Myocyte (in vitro differentiated cells): ENCODE results near the gene KRTAP17-1. TPM values are rescaled to one million over a fixed set of nuclear protein-coding genes. Genes with fewer than 3 reads are reported as not detected.

Source experiments
- DNase-seq: peaks from one replicate; pipeline ENCODE4 v3.0.0-alpha.2; 2012; ENCODE audit warnings: low read depth
- total RNA-seq: library from RNA; depleted of rRNA; stranded (reverse); fragments of >200 nt; gene quantifications from 2 replicates; pipeline ENCODE4 v1.2.3, GENCODE V29; 2014

Gene KRTAP17-1
- total RNA-seq, 1 donor from 2014 or later, result not detected

DNA sequence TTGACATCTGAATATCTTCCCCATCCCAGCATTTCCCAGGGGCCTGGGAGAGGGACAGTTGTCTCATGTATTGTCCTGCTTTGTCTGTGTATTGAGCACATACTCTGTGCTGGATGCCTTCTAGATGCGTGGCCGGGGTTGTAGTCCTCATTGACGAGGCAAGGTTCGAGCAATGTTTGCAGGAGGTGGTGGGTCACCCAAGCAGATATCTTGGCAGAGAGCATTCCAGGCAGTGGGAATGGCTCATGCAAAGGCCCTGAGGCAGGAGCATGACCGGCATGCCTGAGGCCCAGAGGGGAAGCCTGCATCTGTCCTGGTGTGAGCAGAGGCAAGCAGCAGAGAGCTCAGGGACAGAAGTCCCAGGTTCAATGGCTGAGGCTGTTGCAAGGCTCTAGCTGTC is 17.6 kb upstream of the KRTAP17-1 start:
- no peak for DNase-seq

DNA sequence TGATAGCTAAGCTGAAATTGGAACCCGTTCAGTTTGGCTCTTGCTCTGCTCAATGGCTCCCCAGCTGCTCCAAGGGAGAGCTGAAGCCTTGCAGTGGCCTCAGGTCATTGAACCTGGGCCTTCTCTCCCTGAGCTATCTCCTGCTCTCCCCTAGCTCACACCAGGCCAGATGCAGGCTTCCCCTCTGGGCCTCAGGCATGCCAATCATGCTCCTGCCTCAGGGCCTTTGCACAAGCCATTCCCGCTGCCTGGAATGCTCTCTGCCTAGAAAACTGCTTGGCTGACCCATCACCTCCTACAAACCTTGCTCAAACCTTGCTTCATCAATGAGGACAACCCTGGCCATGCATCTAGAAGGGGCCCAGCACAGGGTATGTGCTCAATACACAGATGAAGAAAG is 16.7 kb upstream of the KRTAP17-1 start:
- no peak for DNase-seq

DNA sequence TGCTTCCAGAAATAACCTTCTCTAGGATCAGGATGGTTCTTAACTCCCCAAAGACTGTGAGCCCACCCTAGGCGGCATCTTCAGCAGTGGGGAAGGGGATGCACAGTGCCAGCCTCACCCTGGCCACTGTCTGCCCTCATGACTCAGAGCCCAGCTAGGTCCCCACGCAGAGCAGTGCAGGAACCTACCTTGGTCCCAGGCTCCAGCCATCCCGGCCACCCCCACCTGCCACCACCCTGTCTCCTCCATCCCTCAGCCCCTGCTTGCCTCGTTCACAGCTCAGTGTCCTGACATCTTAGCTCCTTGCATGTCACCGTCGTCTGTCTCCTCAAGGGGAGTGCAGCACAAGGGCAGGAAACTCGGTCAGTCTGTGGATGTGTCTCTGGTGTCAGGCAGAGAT is 16.1 kb upstream of the KRTAP17-1 start:
- no peak for DNase-seq

DNA sequence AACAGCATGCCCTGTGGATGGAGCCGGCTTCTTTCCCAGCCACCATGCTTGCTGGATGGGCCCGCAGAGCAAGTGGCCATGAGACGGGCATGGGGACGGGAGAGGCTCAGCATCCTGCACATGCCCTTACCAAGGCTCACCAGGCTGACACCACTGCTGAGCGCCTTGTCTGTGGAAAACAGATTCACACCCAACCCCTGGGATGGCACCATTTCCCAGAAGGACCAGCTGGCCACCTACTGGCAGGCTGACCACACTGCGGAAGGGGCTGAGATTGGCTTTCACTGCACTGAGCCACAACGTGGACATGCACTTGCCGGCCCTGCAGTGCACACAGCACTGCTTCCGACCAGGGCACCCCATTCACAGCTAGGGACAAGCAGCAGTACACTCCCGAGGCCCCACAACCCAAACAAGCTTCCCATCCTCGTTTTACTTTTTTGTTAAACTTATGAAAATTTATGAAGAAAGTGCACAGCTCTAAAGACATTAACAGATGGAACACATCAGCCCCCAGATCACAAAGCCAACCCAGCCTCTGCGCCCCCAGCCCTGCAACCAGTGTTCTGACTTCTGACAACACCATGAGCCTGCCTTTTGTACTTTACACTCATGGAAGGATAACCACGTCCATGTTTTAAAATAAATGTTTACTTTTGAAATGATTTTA is 13.9 kb upstream of the KRTAP17-1 start:
- DNase-seq, result peak; percentile 64

DNA sequence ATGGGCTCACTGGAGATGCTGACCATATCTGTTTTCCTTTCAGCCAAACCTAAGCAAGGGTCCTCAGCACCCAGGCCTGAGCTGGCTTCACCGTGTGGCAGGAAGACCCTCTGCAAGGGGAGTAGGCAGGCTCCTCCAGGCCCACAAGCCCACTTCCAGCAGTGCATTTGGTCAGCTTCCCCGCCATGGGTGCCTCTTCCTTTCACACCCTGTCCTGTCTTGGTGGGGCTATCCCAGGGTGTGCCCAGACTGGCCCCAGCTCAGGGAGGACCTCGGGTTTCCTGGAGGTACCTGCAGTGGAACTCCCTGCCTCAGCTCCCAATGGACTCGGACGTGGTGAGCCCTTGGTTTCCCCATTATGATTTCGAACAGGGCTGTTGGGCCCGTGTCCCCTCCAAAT is 12.7 kb upstream of the KRTAP17-1 start:
- no peak for DNase-seq

DNA sequence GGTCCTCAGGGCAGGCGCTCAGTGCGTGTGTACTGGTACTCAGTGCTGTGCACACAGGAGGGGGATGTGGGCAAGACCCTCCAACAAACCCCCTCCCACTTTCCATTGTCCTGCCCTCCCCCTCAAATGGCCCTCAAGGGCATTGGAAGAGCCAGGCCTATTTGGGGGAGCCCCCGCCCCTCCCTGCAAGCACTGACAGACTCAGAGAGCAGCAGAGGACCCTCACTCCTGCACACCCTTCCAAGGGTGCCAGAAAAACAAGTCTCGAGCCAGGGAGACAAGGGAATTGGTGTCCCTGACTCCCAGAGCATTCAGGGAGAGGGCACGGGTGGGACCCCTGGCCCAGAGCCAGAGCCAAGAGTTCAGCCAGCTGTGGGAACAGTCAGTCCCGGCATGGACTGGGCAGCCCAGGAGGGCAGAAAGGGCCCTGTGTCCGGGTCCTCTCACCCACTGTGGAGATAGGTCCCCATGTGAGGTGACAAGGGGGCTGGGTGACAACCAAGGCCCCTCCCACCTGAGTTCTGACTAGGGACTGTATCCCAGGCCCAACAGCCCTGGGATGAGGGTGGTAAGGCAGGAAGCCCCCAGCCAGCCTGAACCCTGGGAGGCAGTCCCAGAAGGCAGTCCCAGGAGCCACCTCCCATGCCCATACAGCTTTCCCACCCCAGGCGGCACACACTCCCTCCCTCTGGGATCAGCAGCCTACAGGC is 12.1 kb upstream of the KRTAP17-1 start:
- DNase-seq, result no peak

DNA sequence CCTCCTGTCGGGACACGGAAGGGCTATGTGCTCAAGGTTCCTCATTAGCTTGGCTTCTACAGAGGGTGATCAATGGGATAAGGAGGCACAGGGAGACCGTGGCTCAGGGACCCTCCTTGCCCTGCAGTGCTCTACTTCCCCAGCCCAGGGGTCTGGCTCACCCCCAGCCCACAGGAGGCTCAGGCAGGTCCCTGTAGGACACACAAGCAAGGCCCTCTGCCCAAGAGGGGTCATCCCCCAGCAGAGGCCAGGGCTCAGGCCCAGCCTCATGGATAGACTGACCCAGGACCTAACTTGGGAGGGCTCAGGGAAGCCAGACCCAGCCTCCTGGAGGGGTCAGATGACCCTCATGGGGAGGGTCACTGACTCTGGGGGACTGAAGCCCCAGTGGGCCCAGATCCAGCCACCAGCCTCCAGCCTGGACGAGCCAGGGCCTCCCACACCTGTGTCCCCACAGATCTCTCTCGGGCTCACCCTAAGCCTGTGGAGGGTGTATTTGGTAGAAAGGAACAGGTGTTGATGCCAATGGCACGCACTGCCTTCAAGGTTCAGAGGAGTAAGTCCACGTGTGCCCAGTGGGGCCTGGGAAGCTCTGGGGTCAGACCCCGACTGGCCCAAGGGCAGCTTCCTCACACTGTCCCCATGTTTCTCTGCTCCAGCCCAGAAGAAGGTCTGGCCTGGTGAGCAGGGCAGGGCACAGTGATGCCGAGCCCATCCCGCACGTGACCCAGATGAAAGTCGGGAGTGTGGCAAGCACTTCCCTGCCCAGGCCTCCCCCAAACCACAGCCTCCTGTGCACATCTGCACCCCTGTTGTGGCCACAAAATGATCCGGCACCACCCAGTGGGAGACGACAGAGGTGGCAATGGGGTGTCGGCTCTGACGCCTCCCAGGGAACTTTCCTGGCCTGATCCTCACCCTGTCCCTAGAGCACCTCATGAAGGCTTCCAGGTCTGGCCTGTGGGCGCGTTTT is 10.9 kb upstream of the KRTAP17-1 start:
- no peak for DNase-seq

DNA sequence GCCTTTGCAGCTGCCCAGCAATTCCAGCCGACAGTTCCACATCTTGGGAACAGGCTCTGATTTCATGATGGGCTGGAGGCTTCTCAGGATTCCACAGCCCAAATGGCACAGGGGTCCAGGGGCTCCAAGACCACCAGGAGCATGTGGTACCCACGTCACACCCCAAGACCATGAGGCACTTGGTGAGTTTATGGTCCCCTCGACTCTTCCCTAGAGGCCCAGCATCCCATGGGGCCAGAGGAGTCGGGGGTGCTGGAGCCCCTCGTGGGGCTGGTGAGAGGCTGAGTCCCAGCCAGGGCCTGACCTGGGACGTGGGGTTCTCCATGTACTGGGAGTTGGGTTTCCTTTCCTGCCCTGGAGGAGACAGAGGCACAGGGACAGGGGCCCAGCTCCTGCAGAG is 10.1 kb upstream of the KRTAP17-1 start:
- DNase-seq, result no peak

DNA sequence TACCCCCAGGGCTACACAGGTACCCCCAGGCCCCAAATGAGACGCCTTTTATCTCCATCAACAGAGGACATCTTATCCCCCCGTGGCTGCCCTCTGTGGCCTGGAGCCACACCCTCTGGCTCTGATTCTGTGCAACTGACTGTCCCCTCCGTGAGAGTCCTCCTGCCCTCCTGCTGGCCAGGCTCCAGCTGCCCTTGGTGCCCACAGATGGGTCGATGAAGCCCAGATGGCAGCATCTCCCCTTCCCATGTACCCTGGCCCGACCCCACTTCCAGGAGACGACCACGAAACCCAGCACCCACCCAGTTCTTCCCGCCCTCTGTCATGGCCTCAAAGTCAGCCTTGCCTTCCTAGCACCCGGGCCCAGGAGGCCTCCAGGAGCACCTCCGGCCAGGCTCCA is 9.6 kb upstream of the KRTAP17-1 start:
- no peak for DNase-seq

DNA sequence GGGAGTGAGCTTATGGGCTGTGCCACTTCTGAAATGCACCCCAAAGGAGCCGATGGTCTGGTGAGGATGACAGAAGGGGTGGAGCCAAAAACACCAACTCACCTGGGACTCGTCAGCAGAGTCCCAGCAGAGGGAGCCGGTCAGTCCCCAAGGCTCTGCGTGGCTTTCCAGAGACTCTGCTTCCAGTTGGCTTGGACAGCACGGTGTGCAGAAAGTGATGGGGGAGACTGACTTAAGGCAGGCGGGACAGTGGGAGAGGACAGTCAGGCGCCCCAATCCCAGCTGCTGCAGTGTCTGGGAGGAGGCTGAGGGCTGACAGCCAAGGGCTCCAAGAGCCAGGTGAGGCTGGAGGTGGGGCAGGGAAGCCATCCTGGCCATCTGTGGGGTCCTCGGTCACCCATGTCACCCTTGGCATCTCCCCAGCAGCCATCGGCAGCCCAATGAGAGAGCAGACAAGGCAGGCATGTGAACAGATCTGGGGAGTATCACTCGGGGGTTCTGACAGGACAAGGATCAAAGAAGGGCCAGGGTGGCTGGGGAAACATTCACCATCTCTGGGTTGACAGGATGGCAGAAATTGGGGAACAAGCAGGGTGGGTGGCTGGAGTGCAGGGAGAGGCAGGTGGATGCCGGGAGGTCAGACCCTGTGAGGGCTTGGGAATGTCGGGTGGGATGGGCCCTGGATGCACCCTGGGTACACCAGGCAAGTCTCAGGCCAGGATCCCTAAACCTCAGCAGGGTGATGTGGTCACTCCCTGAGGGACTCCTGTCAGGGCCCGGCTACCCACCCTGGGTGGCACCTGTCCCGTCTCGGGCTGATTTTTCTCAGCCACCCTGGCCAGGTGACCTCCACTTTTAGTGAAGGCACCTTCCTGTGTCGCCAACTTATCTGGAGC is 8.9 kb upstream of the KRTAP17-1 start:
- no peak for DNase-seq

DNA sequence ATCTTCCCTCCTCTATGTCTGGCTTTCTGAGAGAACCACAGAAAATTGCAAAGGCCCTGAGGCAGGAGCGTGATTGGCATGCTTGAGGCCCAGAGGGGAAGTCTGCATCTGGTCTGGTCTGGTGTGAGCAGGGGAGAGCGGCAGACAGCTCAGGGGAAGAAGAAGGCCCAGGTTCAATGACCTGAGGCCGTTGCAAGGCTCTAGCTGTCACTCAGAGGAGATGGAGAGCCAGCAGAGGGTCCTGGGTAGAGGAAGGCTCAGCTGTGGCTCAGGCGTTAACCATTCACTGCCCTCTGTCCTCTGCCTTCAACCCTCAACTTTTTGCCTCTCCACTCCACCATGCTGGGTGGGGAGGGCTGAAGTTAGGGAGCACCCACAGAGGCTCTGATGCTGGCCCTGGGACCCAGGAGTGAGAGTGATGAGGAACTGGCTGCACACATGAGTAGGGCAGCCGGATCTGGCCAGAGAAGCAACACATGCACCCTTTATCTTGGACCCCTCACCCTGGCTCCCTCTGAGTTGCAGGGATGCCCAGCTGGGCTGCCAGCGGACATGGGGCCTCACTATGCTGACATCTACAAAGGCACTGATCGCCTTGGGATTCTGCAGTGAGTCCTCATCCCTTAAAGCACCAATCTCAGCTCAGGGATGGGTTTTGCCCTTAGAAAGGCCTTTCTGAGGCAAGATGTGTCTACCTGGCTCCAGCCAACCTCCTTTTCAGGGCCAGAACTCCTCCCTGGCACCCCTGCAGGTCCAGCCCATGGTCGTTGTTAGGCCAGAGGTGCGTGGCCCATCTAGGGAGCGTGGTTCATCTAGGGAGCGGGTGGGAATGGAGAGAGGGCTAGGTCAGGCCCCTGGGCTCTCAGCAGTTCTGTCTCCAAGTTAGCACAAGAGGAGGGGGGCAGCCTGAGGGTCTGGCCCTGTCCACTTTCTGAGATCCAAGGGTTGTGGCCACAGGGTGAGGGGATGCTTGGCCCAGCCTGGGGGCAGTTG is 7.7 kb upstream of the KRTAP17-1 start:
- no peak for DNase-seq

DNA sequence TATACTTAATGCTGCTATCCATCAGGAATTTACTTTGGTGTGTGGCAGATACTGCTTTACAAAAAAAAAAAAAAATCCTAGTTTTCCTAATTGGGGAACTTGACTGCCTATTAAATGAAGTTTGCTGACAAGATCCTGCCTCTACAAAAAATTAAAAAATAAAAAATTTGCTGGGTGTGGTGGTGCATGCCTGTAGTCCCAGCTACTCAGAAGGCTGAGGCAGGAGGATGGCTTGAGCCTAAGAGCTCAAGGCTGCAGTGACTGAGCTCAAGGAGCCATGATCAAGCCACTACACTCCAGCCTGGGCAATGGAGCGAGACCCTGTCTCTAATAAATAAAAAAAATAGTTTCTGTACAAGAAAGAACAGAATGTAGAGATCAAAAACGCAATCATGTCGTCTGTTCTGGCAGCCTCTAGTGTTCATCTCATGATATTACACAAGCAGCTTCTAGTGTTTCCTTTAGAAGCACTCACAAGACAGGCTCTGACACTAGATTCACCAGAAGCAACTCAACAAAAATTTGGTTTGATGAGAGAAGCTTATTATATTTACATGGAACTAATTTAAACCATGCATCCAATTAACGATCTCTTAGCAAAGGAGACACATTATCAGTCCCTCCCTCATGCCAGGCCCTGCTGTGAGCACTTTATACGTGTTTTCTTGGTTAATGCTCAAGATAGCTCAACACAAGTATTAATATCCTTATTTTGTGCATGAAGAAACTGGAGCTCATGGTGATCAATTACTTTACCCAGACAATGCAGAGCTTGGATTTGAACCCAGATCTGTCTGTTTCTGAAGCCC is 6.8 kb upstream of the KRTAP17-1 start:
- DNase-seq, result peak; percentile 56

DNA sequence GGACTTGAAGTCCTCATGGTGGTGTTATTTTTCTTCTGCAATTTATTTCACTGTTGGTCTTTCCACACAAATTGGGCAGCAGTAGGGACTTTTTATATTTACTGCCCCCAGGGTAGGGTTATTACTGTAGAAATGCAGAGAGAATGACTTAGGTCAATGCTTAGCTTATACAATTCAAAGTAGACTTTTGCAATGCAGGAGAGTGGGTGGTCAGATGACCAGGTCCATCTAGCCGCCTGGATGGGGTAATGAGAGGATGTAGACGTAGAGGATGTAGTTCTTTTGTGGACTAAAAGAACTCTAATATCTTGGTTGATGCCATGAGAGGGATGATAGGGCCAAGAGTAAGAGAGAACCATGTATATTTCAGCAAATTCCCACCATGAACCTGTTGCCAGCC is 2.7 kb upstream of the KRTAP17-1 start:
- DNase-seq, result no peak

DNA sequence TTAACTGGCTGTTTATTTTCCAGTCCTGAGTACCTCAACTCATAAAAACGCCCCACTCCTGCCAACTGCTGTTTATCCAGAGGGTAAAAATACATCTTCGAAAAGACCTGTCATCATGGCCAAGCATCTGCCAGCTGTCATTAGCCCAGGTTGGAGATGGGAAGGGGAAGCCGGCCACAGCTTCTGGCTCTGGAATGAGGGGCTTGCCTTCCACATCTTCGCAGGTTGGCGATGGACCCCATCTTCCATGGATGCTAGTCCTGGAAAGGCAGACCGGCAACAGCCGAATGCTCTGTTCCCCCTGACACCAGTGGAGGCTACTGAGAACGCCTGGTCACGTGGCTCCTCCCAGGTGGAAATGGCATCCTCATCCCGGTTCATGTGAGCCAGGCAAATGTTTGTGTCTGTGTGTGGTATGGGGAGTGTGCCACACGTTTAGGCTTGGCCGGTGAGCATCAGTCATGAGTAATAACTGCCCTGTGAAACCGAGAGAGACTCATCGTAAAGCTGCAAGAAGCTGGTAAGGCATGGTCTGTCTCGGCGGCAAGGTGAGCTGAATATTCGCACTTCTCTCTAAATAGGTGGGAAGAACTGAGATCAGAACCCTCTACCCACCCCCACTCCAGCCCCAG is 420 bp upstream of the KRTAP17-1 start:
- no peak for DNase-seq

DNA sequence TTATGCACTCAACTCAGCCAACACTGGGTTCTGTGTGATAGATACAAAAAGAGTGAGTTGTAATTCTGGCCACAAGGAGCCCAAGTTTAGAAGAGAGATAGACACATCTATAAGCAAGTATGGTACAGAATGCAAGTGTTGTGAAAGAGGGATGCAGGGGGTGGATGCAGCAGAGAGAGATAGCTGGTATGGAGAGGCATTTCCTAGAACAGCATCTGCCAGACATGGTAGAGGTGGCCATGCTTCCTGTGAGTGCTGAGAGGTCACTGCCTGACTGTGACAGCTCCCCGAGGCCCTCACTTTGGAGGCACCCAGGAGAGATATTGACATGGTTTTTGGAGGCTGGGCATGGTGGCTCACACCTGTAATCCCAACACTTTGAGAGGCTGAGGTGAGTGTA is 4.4 kb downstream of the KRTAP17-1 start:
- DNase-seq, result no peak

DNA sequence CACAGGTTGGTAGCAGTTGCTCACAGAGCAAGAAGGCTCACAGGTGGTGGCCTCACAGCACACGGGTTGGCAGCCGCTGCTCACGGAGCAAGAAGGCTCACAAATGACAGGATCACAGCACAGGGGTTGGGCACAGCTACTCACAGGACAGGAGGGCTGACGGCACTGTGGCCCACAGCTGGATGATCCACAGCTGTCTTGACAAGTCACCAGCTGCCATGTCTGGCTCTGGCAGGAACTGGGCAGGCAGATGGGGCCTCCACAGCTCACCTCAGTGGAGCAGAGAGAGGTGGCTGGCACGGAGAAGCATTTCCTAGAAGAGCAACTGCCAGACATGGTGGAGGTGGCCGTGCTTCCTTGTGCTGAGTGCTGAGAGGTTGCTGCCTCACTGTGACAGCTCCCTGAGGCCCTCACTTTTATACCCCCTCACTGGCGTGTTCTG is 6.6 kb downstream of the KRTAP17-1 start, which contains the start of gene KRTAP16-1:
Gene KRTAP16-1, minus strand, starts transcription at position 392 of the 442 bp plus-strand sequence. Its CDS starts 56 bp downstream, at position 336.
- DNase-seq, result no peak

DNA sequence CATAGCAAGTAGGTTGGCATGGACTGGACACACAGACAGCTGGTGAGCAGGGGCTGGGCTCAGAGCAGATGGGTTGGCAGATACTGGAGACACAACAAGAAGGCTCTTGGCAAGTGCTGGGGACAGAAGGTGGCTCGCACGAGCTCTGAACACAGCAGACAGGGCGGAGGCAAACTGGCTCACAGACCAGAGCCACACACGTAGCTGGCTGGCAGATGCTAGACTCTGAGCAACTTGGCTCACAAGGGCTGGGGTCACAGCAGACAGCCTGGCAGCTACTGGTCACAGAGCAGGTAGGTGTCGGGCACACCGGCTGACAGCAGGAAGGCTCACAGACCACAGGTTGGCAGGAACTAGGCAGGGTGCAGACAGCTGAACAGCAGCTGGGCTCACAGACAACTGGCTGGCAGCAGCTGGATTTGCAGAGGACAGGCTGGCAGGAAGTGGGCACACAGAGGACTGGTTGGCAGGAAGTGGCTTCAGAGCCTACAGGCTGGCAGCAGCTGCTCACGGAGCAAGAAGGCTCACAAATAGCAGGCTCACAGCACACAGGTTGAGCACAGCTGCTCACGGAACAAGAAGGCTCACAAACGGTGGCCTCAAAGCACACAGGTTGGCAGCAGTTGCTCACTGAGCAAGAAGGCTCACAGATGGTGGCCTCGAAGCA is 7.1 kb downstream of the KRTAP17-1 start:
- DNase-seq, result peak; percentile 91
